HEK293 (cell line): ENCODE data around the gene LYPLA2.

Experiments used
- CTCF ChIA-PET: fragments of 350-600 bp; formaldehyde crosslinking; extraction: SDS; loops from one replicate; lab custom pipeline; 2021; ENCODE audit warnings: antibody characterized with exemption; lab: Yijun Ruan, JAX
- POLR2A ChIA-PET: fragments of 300-600 bp; formaldehyde crosslinking; extraction: SDS; loops from one replicate; lab custom pipeline; 2020; ENCODE audit warnings: antibody characterized with exemption, inconsistent platforms; lab: Yijun Ruan, JAX
- H3K27ac ChIP-seq: fragments of 200-500 bp; sonication (Bioruptor generic); 2 replicates; pipeline ENCODE4 v1.5.1; 2014; ENCODE audit warnings: low read depth, low read length, control low read depth, inconsistent platforms; ENCODE audit errors: extremely low read depth
- H3K36me3 ChIP-seq, 2 experiments: fragments of 200-500 bp in 1 of 2; sonication (Bioruptor generic) in 1 of 2; 1 replicate in 1 of 2; 2 replicates in 1 of 2; pipeline ENCODE4 v1.5.1; 2014 to 2017; ENCODE audit warnings: inconsistent platforms in 2 of 2, low read length in 2 of 2; ENCODE audit not compliant: control insufficient read depth in 2 of 2, insufficient read depth in 1 of 2
- H3K4me1 ChIP-seq: fragments of 200-500 bp; sonication (Bioruptor generic); 2 replicates; pipeline ENCODE4 v1.5.1; 2014; ENCODE audit warnings: mild to moderate bottlenecking, low read length, inconsistent platforms; ENCODE audit not compliant: control insufficient read depth, insufficient read depth
- H3K4me3 ChIP-seq: 2 replicates; pipeline ENCODE4 v1.5.1; 2011; ENCODE audit warnings: low read depth, mild to moderate bottlenecking, control low read depth, low read length, moderate library complexity
- H3K9me3 ChIP-seq: fragments of 200-500 bp; sonication (Bioruptor generic); 2 replicates; pipeline ENCODE4 v1.5.1; 2014; ENCODE audit warnings: low read depth, low read length, inconsistent platforms; ENCODE audit not compliant: control insufficient read depth, insufficient read depth
- GLIS1 ChIP-seq: fragments of 450-650 bp; formaldehyde crosslinking; IDR thresholded peaks from 2 replicates; pipeline ENCODE4 v1.5.1; 2016; ENCODE audit warnings: missing biosample characterization, missing genetic modification characterization
- GLIS2 ChIP-seq: fragments of 450-650 bp; formaldehyde crosslinking; IDR thresholded peaks from 2 replicates; pipeline ENCODE4 v1.5.1; 2016; ENCODE audit warnings: missing biosample characterization, missing genetic modification characterization
- HIC1 ChIP-seq: fragments of 450-650 bp; formaldehyde crosslinking; IDR thresholded peaks from 2 replicates; pipeline ENCODE4 v1.5.1; 2016; ENCODE audit warnings: missing biosample characterization, missing genetic modification characterization
- PATZ1 ChIP-seq: fragments of 450-650 bp; formaldehyde crosslinking; IDR thresholded peaks from 2 replicates; pipeline ENCODE4 v1.5.1; 2016; ENCODE audit warnings: missing biosample characterization, missing genetic modification characterization
- SP2 ChIP-seq: fragments of 450-650 bp; formaldehyde crosslinking; IDR thresholded peaks from 2 replicates; pipeline ENCODE4 v1.5.1; 2016; ENCODE audit warnings: missing biosample characterization, missing genetic modification characterization
- SP3 ChIP-seq: fragments of 450-650 bp; formaldehyde crosslinking; IDR thresholded peaks from 2 replicates; pipeline ENCODE4 v1.5.1; 2016; ENCODE audit warnings: missing biosample characterization, missing genetic modification characterization
- SP7 ChIP-seq: fragments of 450-650 bp; formaldehyde crosslinking; IDR thresholded peaks from 2 replicates; pipeline ENCODE4 v1.5.1; 2016; ENCODE audit warnings: missing biosample characterization, missing genetic modification characterization
- ZBTB10 ChIP-seq: fragments of 450-650 bp; formaldehyde crosslinking; IDR thresholded peaks from 2 replicates; pipeline ENCODE4 v1.5.1; 2016; ENCODE audit warnings: missing biosample characterization, missing genetic modification characterization
- ZBTB48 ChIP-seq: fragments of 450-650 bp; formaldehyde crosslinking; IDR thresholded peaks from 2 replicates; pipeline ENCODE4 v1.5.1; 2016; ENCODE audit warnings: missing biosample characterization, missing genetic modification characterization
- ZNF10 ChIP-seq: fragments of 450-650 bp; formaldehyde crosslinking; IDR thresholded peaks from 2 replicates; pipeline ENCODE4 v1.5.1; 2017; ENCODE audit warnings: missing biosample characterization, missing genetic modification characterization
- ZNF138 ChIP-seq: fragments of 450-650 bp; formaldehyde crosslinking; IDR thresholded peaks from 2 replicates; pipeline ENCODE4 v1.5.1; 2016; ENCODE audit warnings: missing biosample characterization, missing genetic modification characterization, borderline replicate concordance
- ZNF24 ChIP-seq: fragments of 450-650 bp; formaldehyde crosslinking; IDR thresholded peaks from 2 replicates; pipeline ENCODE4 v1.5.1; 2016; ENCODE audit warnings: missing biosample characterization, missing genetic modification characterization
- ZNF292 ChIP-seq: fragments of 450-650 bp; formaldehyde crosslinking; IDR thresholded peaks from 2 replicates; pipeline ENCODE4 v1.5.1; 2016; ENCODE audit warnings: low read depth, missing biosample characterization, missing genetic modification characterization, borderline replicate concordance
- ZNF335 ChIP-seq: fragments of 450-650 bp; formaldehyde crosslinking; conservative IDR thresholded peaks from 2 replicates; pipeline ENCODE4 v1.5.1; 2016; ENCODE audit warnings: missing biosample characterization, missing genetic modification characterization
- ZNF341 ChIP-seq: fragments of 450-650 bp; formaldehyde crosslinking; IDR thresholded peaks from 2 replicates; pipeline ENCODE4; 2016; ENCODE audit warnings: low read depth, missing biosample characterization, missing genetic modification characterization
- ZNF449 ChIP-seq: fragments of 450-650 bp; formaldehyde crosslinking; IDR thresholded peaks from 2 replicates; pipeline ENCODE4 v1.5.1; 2017; ENCODE audit warnings: missing biosample characterization, mild to moderate bottlenecking, missing genetic modification characterization, moderate library complexity
- ZNF501 ChIP-seq: fragments of 450-650 bp; formaldehyde crosslinking; IDR thresholded peaks from 2 replicates; pipeline ENCODE4 v1.5.1; 2016; ENCODE audit warnings: missing biosample characterization, missing genetic modification characterization
- ZNF600 ChIP-seq: fragments of 450-650 bp; formaldehyde crosslinking; IDR thresholded peaks from 2 replicates; pipeline ENCODE4 v1.5.1; 2016; ENCODE audit warnings: missing biosample characterization, missing genetic modification characterization
- TF ChIP-seq, protein P1 (sequence below): fragments of 450-650 bp; formaldehyde crosslinking; IDR thresholded peaks from 2 replicates; pipeline ENCODE4 v1.5.1; 2016; ENCODE audit warnings: missing biosample characterization, missing genetic modification characterization

LYPLA2 gene

DNA sequence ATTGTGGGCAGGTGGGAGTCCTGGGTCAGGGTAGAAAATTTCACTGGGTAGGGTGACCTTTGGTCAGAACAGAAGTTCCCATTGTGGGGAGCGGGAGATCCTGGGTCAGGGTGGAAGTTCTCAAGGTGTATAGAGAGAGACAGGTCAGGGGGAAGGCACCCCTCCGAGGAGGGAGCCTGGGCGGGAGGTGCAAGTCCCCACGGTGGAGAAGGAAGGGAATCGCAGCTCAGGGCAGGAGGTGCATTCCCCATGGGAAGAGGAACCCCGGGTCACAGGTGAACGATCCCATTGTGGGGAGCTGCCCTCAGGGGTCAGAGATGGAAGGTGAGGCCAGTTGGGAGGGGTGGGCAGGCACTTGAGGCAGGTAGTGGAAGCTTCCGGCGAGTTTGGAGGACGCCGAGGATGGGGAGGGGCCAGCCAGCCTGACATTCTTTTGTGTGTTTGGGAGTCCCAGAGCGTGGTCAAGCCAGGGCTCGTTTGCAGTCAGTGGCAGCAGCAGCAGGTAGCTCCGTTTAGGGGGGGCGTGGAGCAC lies 637 bp downstream of the LYPLA2 start:
- H3K9me3 ChIP-seq, result no peaks in the 10 kb centered on the region
- H3K36me3 ChIP-seq, result peaks cover 4 to 68% of the 10 kb centered on the region in 2 experiments
- peaks cover 9% of the 10 kb centered on the region; the same call in 1 of the 2 replicates for H3K4me1 ChIP-seq
- H3K27ac ChIP-seq, result peak overlapping the region; percentile 20; the same call in 1 of the 2 replicates
- TF ChIP-seq ZNF335 (tag by site-specific recombination), result peak; percentile 49; the same call in 1 of the 2 replicates
- TF ChIP-seq ZNF292, result no peak
- TF ChIP-seq GLIS2 (tag by site-specific recombination), result peak; percentile 31
- TF ChIP-seq GLIS1, result 0 out of 2 replicates have a peak, but pooled peaks have one; percentile 24
- no peak for TF ChIP-seq ZNF10 (tag by site-specific recombination)
- TF ChIP-seq ZBTB48 (tag by site-specific recombination), result peak; percentile 35
- 0 out of 2 replicates have a peak, but pooled peaks have one; percentile 49 for TF ChIP-seq ZNF501
- peak; percentile 77 for TF ChIP-seq ZNF600
- no peak for TF ChIP-seq ZNF449 (tag by site-specific recombination)
- peak; percentile 68 for TF ChIP-seq ZNF341 (tag by site-specific recombination)
- 0 out of 2 replicates have a peak, but pooled peaks have one; percentile 10 for TF ChIP-seq SP7 (tag by site-specific recombination)
- TF ChIP-seq PATZ1 (tag by site-specific recombination), result peak; percentile 58
- no peak for TF ChIP-seq ZNF24 (tag by site-specific recombination)
- TF ChIP-seq HIC1 (tag by site-specific recombination), result 0 out of 2 replicates have a peak, but pooled peaks have one; percentile 14
- peak; percentile 64 for TF ChIP-seq SP2 (tag by site-specific recombination)
- TF ChIP-seq, protein P1, sequence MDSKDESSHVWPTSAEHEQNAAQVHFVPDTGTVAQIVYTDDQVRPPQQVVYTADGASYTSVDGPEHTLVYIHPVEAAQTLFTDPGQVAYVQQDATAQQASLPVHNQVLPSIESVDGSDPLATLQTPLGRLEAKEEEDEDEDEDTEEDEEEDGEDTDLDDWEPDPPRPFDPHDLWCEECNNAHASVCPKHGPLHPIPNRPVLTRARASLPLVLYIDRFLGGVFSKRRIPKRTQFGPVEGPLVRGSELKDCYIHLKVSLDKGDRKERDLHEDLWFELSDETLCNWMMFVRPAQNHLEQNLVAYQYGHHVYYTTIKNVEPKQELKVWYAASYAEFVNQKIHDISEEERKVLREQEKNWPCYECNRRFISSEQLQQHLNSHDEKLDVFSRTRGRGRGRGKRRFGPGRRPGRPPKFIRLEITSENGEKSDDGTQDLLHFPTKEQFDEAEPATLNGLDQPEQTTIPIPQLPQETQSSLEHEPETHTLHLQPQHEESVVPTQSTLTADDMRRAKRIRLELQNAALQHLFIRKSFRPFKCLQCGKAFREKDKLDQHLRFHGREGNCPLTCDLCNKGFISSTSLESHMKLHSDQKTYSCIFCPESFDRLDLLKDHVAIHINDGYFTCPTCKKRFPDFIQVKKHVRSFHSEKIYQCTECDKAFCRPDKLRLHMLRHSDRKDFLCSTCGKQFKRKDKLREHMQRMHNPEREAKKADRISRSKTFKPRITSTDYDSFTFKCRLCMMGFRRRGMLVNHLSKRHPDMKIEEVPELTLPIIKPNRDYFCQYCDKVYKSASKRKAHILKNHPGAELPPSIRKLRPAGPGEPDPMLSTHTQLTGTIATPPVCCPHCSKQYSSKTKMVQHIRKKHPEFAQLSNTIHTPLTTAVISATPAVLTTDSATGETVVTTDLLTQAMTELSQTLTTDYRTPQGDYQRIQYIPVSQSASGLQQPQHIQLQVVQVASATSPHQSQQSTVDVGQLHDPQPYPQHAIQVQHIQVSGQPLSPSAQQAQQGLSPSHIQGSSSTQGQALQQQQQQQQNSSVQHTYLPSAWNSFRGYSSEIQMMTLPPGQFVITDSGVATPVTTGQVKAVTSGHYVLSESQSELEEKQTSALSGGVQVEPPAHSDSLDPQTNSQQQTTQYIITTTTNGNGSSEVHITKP (tag by site-specific recombination), result peak; percentile 91
- TF ChIP-seq ZNF138, result no peak
- TF ChIP-seq ZBTB10 (tag by site-specific recombination), result peak; percentile 88
- TF ChIP-seq SP3 (tag by site-specific recombination), result 0 out of 2 replicates have a peak, but pooled peaks have one; percentile 28
- ChIA-PET CTCF (interaction anchor here (0.6 to 1.5 kb wide), 6 partner anchors 11 to 374 kb away, joined by 3 to 7 read pairs (median 4); no protein-coding TSS in a partner anchor), POLR2A (interaction anchor here (0.6 to 8.9 kb wide), 5 partner anchors 9 to 100 kb away, joined by 3 to 101 read pairs (median 6); partner anchors contain the start of genes GALE, PITHD1 and RPL11)
- peak overlapping the region; percentile 73 for H3K4me3 ChIP-seq
